Gastrocnemius medialis (tissue), 4 donors: ENCODE data around the gene DTNBP1. TPM values are rescaled to one million over a fixed set of nuclear protein-coding genes. Genes with fewer than 3 reads are reported as not detected.

Experiments
- ATAC-seq, 2 donors: fragments of 150-250 bp; one replicate each; pipeline ENCODE4 v1.9.1; 2016
- DNase-seq, 2 donors: peaks; one replicate each; pipeline ENCODE4 v3.0.0-alpha.2; 2019
- H3K27ac ChIP-seq, 4 donors: fragments of 200-600 bp; sonication (generic); 1 replicate in 1 of 4; 2 replicates in 3 of 4; pipeline ENCODE4 v1.5.1; 2016 to 2018; ENCODE audit warnings: mild to moderate bottlenecking in 2 of 4, moderate library complexity in 1 of 4
- H3K27me3 ChIP-seq, 3 donors: fragments of 200-600 bp; sonication (generic) in 2 of 3; 1 replicate in 1 of 3; 2 replicates in 2 of 3; pipeline versions ENCODE4 v1.5.1 to v1.6.0; 2016 to 2019; ENCODE audit warnings: mild to moderate bottlenecking in 1 of 3, moderate library complexity in 1 of 3
- H3K36me3 ChIP-seq, 2 donors: fragments of 200-600 bp; sonication (generic) in 1 of 2; one replicate each; pipeline ENCODE4 v1.5.1; 2017 to 2018
- H3K4me1 ChIP-seq, 2 donors: fragments of 200-600 bp; sonication (generic) in 1 of 2; one replicate each; pipeline ENCODE4 v1.5.1; 2016 to 2017; ENCODE audit warnings: mild to moderate bottlenecking in 2 of 2
- H3K4me3 ChIP-seq, 4 donors: fragments of 200-600 bp; sonication (generic) in 3 of 4; 1 replicate in 1 of 4; 2 replicates in 3 of 4; pipeline ENCODE4 v1.5.1; 2016 to 2019; ENCODE audit warnings: mild to moderate bottlenecking in 2 of 4
- H3K9me3 ChIP-seq, 3 donors: fragments of 200-600 bp; sonication (generic) in 2 of 3; 1 replicate in 1 of 3; 2 replicates in 2 of 3; pipeline ENCODE4 v1.5.1; 2016 to 2019
- CTCF ChIP-seq, 5 experiments: fragments of 450-650 bp in 3 of 5; fragments of 200-600 bp in 2 of 5; sonication (generic) in 2 of 5; IDR thresholded peaks in 4 of 5; conservative IDR thresholded peaks in 1 of 5; 1 replicate in 4 of 5; 2 replicates in 1 of 5; pipeline ENCODE4 v1.5.1; 2016 to 2019; ENCODE audit warnings: antibody characterized with exemption in 5 of 5, mild to moderate bottlenecking in 3 of 5, moderate library complexity in 3 of 5
- POLR2A ChIP-seq, 2 donors: fragments of 450-650 bp; IDR thresholded peaks; one replicate each; pipeline ENCODE4 v1.6.1; 2017; ENCODE audit warnings: antibody characterized with exemption in 2 of 2, mild to moderate bottlenecking in 2 of 2, moderate library complexity in 2 of 2
- in situ Hi-C, 4 donors: fragments of 200-750 bp; cut with MboI; loops; one replicate each; pipeline versions ENCODE4 v1.15.0 to v1.8.0; 2017; ENCODE audit warnings: low sequenced_read_pairs in 4 of 4
- intact Hi-C: fragments of 100-400 bp; cut with DNase I; formaldehyde crosslinking; loops from one replicate; pipeline ENCODE4 v1.15.1; 2023; ENCODE audit warnings: low total_unique reads
- total RNA-seq, 4 donors: library from RNA; depleted of rRNA; stranded (reverse); fragments of >200 nt; gene quantifications; one replicate each; pipeline versions ENCODE4 v1.1.0 to v1.2.3, GENCODE V29; 2016

DTNBP1 gene
- total RNA-seq, 4 donors from 2014 or later, result 5.2 to 33.5 (median 12.5) TPM

- no peaks in the 10 kb centered on the region for H3K27me3 ChIP-seq
- no peak overlapping the region for H3K4me3 ChIP-seq
- no peak for TF ChIP-seq POLR2A (IDR thresholded peaks at IDR 0.05)
- TF ChIP-seq CTCF (IDR thresholded peaks at IDR 0.05 in 4 of 5, conservative IDR thresholded peaks at IDR 0.05 in 1 of 5), result no peak
- DNase-seq (peak in 1 of 2 donors; percentile 10), ATAC-seq (no peak)
- H3K36me3 ChIP-seq, result peaks cover 0 to 3% of the 10 kb centered on the region in 2 donors
- H3K4me1 ChIP-seq, result peaks cover 41 to 63% of the 10 kb centered on the region in 2 donors
- H3K27ac ChIP-seq, result peak overlapping the region in 1 of 4 donors; percentile 86
- no peaks in the 10 kb centered on the region for H3K9me3 ChIP-seq
- in situ Hi-C loops, result loop anchor here in 1 of 4 donors (25.0 kb wide), 1 partner anchor 103 kb away; no protein-coding TSS in a partner anchor
- intact Hi-C loops, result no loop called here
Measured at GRCh38 chr6:15508931-15509330, 153.9 kb downstream of the DTNBP1 start.

- in situ Hi-C loops, result loop anchor here in 1 of 4 donors (25.0 kb wide), 1 partner anchor 104 kb away; no protein-coding TSS in a partner anchor
- TF ChIP-seq POLR2A (IDR thresholded peaks at IDR 0.05) (no peak), CTCF (IDR thresholded peaks at IDR 0.05 in 4 of 5, conservative IDR thresholded peaks at IDR 0.05 in 1 of 5) (no peak)
Measured at GRCh38 chr6:15508441-15508871, 154.4 kb downstream of the DTNBP1 start.

GRCh38 chr6:15507746-15508145, 155.1 kb downstream of the DTNBP1 start:
- no peak overlapping the region for H3K4me3 ChIP-seq
- peak in 1 of 2 donors; percentile 43 for DNase-seq
- no peak for TF ChIP-seq POLR2A (IDR thresholded peaks at IDR 0.05)
- TF ChIP-seq CTCF (IDR thresholded peaks at IDR 0.05 in 4 of 5, conservative IDR thresholded peaks at IDR 0.05 in 1 of 5), result no peak
- intact Hi-C loops (no loop called here), in situ Hi-C loops (loop anchor here in 1 of 4 donors (25.0 kb wide), 1 partner anchor 105 kb away; no protein-coding TSS in a partner anchor)
- H3K27ac ChIP-seq, result peak overlapping the region in 2 of 4 donors; percentile 47 to 92
- H3K27me3 ChIP-seq, result no peaks in the 10 kb centered on the region
- H3K9me3 ChIP-seq, result no peaks in the 10 kb centered on the region
- ATAC-seq, result no peak
- H3K36me3 ChIP-seq, result no peaks in the 10 kb centered on the region
- H3K4me1 ChIP-seq, result peaks cover 53 to 74% of the 10 kb centered on the region in 2 donors

More at GRCh38 chr6:15508441-15508871, 154.4 kb downstream of the DTNBP1 start:
- no peak for ATAC-seq
- intact Hi-C loops, result no loop called here
- no peak overlapping the region for H3K4me3 ChIP-seq
- peak in 1 of 2 donors; percentile 5 for DNase-seq
- H3K4me1 ChIP-seq, result peaks cover 46 to 68% of the 10 kb centered on the region in 2 donors
- H3K36me3 ChIP-seq, result no peaks in the 10 kb centered on the region
- H3K27me3 ChIP-seq, result no peaks in the 10 kb centered on the region
- H3K9me3 ChIP-seq, result no peaks in the 10 kb centered on the region
- peak overlapping the region in 2 of 4 donors; percentile 47 to 92 for H3K27ac ChIP-seq

GRCh38 chr6:15507221-15507620, 155.6 kb downstream of the DTNBP1 start:
- H3K4me1 ChIP-seq, result peaks cover 55 to 73% of the 10 kb centered on the region in 2 donors
- no peaks in the 10 kb centered on the region for H3K36me3 ChIP-seq
- ATAC-seq (no peak), DNase-seq (peak in 1 of 2 donors; percentile 10)
- in situ Hi-C loops (loop anchor here in 1 of 4 donors (25.0 kb wide), 1 partner anchor 105 kb away; no protein-coding TSS in a partner anchor), intact Hi-C loops (no loop called here)
- H3K4me3 ChIP-seq, result no peak overlapping the region
- H3K9me3 ChIP-seq, result no peaks in the 10 kb centered on the region
- peak overlapping the region in 2 of 4 donors; percentile 47 to 92 for H3K27ac ChIP-seq
- H3K27me3 ChIP-seq, result no peaks in the 10 kb centered on the region
- TF ChIP-seq CTCF (IDR thresholded peaks at IDR 0.05 in 4 of 5, conservative IDR thresholded peaks at IDR 0.05 in 1 of 5) (no peak), POLR2A (IDR thresholded peaks at IDR 0.05) (no peak)
